WERI-Rb-1 (cell line): ENCODE results near the gene SLC25A18.

Experiments
- DNase-seq: peaks from one replicate; pipeline ENCODE4 v3.0.0-alpha.2; 2020
- H3K27ac ChIP-seq: fragments of 250-450 bp; sonication (Bioruptor Pico); 2 replicates; pipeline ENCODE4 v1.5.1; 2020; ENCODE audit warnings: mild to moderate bottlenecking, moderate library complexity
- H3K27me3 ChIP-seq: fragments of 250-450 bp; sonication (Bioruptor Pico); 2 replicates; pipeline ENCODE4 v1.5.1; 2021; ENCODE audit warnings: mild to moderate bottlenecking, low read depth, moderate library complexity; ENCODE audit not compliant: insufficient read depth, severe bottlenecking
- H3K36me3 ChIP-seq: fragments of 250-450 bp; sonication (Bioruptor Pico); 2 replicates; pipeline ENCODE4 v1.5.1; 2020; ENCODE audit warnings: mild to moderate bottlenecking, moderate library complexity
- H3K4me3 ChIP-seq: 2 replicates; pipeline ENCODE4 v1.5.1; 2011; ENCODE audit warnings: low read depth, mild to moderate bottlenecking, control low read depth, low read length
- H3K9me3 ChIP-seq: fragments of 250-450 bp; sonication (Bioruptor Pico); 2 replicates; pipeline ENCODE4 v1.5.1; 2021; ENCODE audit warnings: mild to moderate bottlenecking, moderate library complexity; ENCODE audit not compliant: severe bottlenecking
- CTCF ChIP-seq: IDR thresholded peaks from 2 replicates; pipeline ENCODE4 v1.5.1; 2011; ENCODE audit warnings: low read depth, mild to moderate bottlenecking, control low read depth, inconsistent platforms, low read length

The SLC25A18 gene

GRCh38 chr22:17536269-17536668 is 27.0 kb upstream of the SLC25A18 start:
- TF ChIP-seq CTCF, result no peak
- DNase-seq, result no peak
- Histone ChIP-seq H3K4me3 (no peak overlapping the region), H3K9me3 (no peaks in the 10 kb centered on the region), H3K36me3 (no peaks in the 10 kb centered on the region), H3K27me3 (no peaks in the 10 kb centered on the region), H3K27ac (no peak overlapping the region)

GRCh38 chr22:17537155-17537554 is 26.1 kb upstream of the SLC25A18 start:
- no peak overlapping the region for H3K27ac ChIP-seq
- DNase-seq, result no peak
- no peaks in the 10 kb centered on the region for H3K27me3 ChIP-seq
- no peaks in the 10 kb centered on the region for H3K9me3 ChIP-seq
- H3K36me3 ChIP-seq, result no peaks in the 10 kb centered on the region
- no peak overlapping the region for H3K4me3 ChIP-seq
- no peak for TF ChIP-seq CTCF

- Histone ChIP-seq H3K4me3 (no peak overlapping the region), H3K36me3 (no peaks in the 10 kb centered on the region), H3K27ac (no peak overlapping the region), H3K27me3 (no peaks in the 10 kb centered on the region), H3K9me3 (no peaks in the 10 kb centered on the region)
- no peak for DNase-seq
- TF ChIP-seq CTCF, result peak; percentile 45
These were observed 22.8 kb upstream of the SLC25A18 start for GRCh38 chr22:17540481-17540880.

GRCh38 chr22:17541476-17541875 is 21.8 kb upstream of the SLC25A18 start:
- no peak for TF ChIP-seq CTCF
- no peak overlapping the region for H3K4me3 ChIP-seq
- H3K27me3 ChIP-seq, result no peaks in the 10 kb centered on the region
- no peaks in the 10 kb centered on the region for H3K9me3 ChIP-seq
- H3K27ac ChIP-seq, result no peak overlapping the region
- no peak for DNase-seq
- H3K36me3 ChIP-seq, result no peaks in the 10 kb centered on the region

GRCh38 chr22:17542452-17542851 is 20.8 kb upstream of the SLC25A18 start:
- Histone ChIP-seq H3K27ac (no peak overlapping the region), H3K36me3 (no peaks in the 10 kb centered on the region), H3K4me3 (no peak overlapping the region), H3K9me3 (no peaks in the 10 kb centered on the region), H3K27me3 (no peaks in the 10 kb centered on the region)
- TF ChIP-seq CTCF, result no peak
- no peak for DNase-seq

GRCh38 chr22:17548010-17548755 is 15.1 kb upstream of the SLC25A18 start:
- TF ChIP-seq CTCF, result no peak
- H3K27me3 ChIP-seq, result no peaks in the 10 kb centered on the region
- DNase-seq, result no peak

More at GRCh38 chr22:17548010-17548755, 15.1 kb upstream of the SLC25A18 start:
- no peak overlapping the region for H3K4me3 ChIP-seq
- H3K9me3 ChIP-seq, result no peaks in the 10 kb centered on the region
- H3K36me3 ChIP-seq, result no peaks in the 10 kb centered on the region
- no peak overlapping the region for H3K27ac ChIP-seq
